GM19395 (cell line): ENCODE data around the gene LENG8.
"Not testable (repeated sequence)": the region's sequence is repeated elsewhere in the genome, so short reads cannot be mapped to it uniquely, and the experiment has no call there.

Experiments used
- ATAC-seq: cut with Tn5 transposase; IDR thresholded peaks from one replicate; pipeline ENCODE4 v1.9.1; 2021; ENCODE audit warnings: mild to moderate bottlenecking, moderate library complexity; ENCODE audit not compliant: unreplicated experiment

LENG8 gene

GRCh38 chr19:54460230-54461005, 11.4 kb downstream of the LENG8 start:
- no peak for ATAC-seq

GRCh38 chr19:54461210-54461609, 12.2 kb downstream of the LENG8 start:
- no peak for ATAC-seq

- ATAC-seq, result no peak
These were observed 12.6 kb downstream of the LENG8 start for GRCh38 chr19:54461613-54462012.

- ATAC-seq, result no peak
These were observed 13.2 kb downstream of the LENG8 start for GRCh38 chr19:54462047-54462654.

- peak; percentile 13 for ATAC-seq
These were observed 13.9 kb downstream of the LENG8 start for GRCh38 chr19:54462655-54463530.

- peak; percentile 61 for ATAC-seq
These were observed 14.6 kb downstream of the LENG8 start, which contains the start of gene LENG9 for GRCh38 chr19:54463531-54464043. Gene LENG9, minus strand, starts transcription at chr19:54463778. Its CDS starts 252 bp downstream, at chr19:54463526.

GRCh38 chr19:54464044-54464629, 15.1 kb downstream of the LENG8 start:
- ATAC-seq, result peak; percentile 58

GRCh38 chr19:54464630-54465425, 15.8 kb downstream of the LENG8 start:
- peak; percentile 48 for ATAC-seq

GRCh38 chr19:54465426-54466109, 16.6 kb downstream of the LENG8 start:
- ATAC-seq, result no peak

- ATAC-seq, result not testable (repeated sequence)
These were observed 17.1 kb downstream of the LENG8 start for GRCh38 chr19:54466110-54466480.

- no peak for ATAC-seq
These were observed 20.5 kb downstream of the LENG8 start for GRCh38 chr19:54469496-54469934.

- no peak for ATAC-seq
These were observed 21.4 kb downstream of the LENG8 start for GRCh38 chr19:54470276-54470887.

- ATAC-seq, result no peak
These were observed 22.2 kb downstream of the LENG8 start for GRCh38 chr19:54470991-54471782.

GRCh38 chr19:54473071-54473891, 24.3 kb downstream of the LENG8 start, which contains the start of gene CDC42EP5:
Gene CDC42EP5, minus strand, starts transcription at chr19:54473296. Its CDS starts 7,749 bp downstream, at chr19:54465547.
- no peak for ATAC-seq

- no peak for ATAC-seq
These were observed 24.9 kb downstream of the LENG8 start for GRCh38 chr19:54473892-54474372.

GRCh38 chr19:54475706-54476105, 26.7 kb downstream of the LENG8 start:
- ATAC-seq, result no peak

- ATAC-seq, result no peak
These were observed 28.7 kb downstream of the LENG8 start for GRCh38 chr19:54477650-54478049.
